NCI-H1436 treated with DMSO at 0.1 percent for 48 hours (cell line): ENCODE results near the gene ACER1.
"Not testable (repeated sequence)": the region's sequence is repeated elsewhere in the genome, so short reads cannot be mapped to it uniquely, and the experiment has no call there.

ENCODE experiments used
- DNase-seq: peaks from one replicate; lab custom pipeline; 2025; lab: John Stamatoyannopoulos, UW

ACER1 gene

DNA sequence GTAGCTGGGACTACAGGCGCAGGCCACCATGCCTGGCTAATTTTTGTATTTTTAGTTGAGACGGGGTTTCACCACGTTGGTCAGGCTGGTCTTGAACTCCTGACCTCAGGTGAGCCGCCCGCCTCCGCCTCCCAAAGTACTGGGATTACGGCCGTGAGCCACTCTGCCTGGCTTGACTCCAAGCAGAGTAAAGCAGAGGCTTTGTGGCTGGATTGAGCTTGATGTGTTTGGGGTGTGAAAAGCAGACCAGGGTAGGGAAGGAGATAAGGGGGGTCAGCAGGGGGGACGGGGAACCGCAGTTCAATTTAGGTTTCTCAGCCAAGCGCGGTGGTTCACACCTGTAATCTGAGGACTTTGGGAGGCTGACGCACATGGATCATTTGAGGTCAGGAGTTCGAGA lies 23.8 kb upstream of the ACER1 start:
- DNase-seq: no peak

DNA sequence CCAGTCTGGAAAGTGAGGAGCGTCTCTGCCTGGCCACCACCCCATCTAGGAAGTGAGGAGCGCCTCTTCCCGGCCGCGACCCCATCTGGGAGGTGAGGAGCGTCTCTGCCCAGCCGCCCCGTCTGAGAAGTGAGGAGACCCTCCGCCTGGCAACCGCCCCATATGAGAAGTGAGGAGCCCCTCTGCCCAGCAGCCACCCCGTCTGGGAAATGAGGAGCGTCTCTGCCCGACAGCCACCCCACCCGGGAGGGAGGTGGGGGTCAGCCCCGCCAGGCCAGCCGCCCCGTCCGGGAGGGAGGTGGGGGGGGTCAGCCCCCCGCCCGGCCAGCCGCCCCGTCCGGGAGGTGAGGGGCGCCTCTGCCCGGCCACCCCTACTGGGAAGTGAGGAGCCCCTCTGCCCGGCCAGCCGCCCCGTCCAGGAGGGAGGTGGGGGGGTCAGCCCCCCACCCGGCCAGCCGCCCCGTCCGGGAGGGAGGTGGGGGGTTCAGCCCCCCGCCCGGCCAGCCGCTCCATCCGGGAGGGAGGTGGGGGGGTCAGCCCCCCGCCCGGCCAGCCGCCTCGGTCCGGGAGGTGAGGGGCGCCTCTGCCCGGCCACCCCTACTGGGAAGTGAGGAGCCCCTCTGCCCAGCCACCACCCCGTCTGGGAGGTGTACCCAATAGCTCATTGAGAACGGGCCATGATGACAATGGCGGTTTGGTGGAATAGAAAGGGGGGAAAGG lies 22.1 kb upstream of the ACER1 start:
- DNase-seq: not testable (repeated sequence)

DNA sequence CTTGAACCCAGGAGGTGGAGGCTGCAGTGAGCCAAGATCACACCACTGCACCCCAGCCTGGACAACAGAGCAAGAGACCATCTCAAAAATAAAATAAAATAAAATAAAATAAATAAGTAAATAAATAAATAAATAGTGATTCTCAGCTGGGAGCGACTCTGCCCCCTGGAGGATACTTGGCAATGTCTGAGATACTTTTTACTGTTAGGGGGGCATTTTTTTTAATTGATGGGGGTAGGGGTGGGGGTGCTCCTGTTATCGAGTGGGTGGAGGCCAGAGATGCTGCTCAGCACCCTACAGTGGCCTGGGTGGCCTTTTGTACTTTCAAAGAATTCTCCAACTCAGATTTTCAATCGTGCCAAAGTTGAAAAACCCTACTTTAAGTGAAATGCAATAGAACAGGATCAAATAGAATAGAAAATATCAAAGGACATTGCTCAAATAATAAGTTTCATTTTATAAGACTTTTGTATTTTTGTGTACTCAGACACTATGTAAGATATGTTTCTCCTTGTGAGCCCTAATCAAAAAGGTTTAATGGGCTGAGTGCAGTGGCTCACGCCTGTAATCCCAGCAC lies 20.8 kb upstream of the ACER1 start:
- no peak for DNase-seq

DNA sequence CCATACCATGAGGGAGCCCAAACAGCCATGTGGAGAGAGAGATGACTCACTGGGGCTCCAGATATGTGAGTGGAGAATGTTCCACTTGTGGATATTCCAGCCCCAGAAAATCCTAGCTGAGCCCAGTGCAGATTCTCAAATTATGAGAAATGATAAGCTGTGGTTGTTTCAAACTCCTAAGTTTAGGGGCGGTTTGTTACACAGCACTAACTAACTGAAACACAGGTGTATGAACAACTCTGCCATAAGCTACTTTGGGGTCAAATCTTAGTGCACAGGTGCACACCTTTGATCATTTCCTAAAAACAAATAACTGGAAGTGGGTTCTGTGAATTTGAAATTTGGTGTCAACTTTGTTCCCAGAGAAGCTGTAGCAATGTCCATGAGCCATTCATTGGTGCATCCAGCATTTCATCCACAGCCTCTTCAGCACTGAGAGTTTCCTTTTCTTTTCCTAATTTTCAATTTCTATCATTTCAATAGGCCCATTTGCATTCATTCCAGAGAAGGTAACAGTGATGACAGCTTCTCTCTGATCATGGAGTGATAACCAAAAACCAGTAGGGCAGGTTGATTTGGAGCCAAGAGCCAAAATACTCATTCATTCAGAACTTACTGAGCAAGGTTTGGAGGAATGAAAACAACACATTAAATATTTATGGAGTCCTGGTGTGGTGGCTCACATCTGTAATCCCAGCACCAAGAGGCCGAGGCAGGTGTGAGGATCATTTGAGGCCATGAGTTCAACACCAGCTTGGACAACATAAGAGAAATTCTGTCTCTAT lies 19.2 kb upstream of the ACER1 start:
- no peak for DNase-seq

DNA sequence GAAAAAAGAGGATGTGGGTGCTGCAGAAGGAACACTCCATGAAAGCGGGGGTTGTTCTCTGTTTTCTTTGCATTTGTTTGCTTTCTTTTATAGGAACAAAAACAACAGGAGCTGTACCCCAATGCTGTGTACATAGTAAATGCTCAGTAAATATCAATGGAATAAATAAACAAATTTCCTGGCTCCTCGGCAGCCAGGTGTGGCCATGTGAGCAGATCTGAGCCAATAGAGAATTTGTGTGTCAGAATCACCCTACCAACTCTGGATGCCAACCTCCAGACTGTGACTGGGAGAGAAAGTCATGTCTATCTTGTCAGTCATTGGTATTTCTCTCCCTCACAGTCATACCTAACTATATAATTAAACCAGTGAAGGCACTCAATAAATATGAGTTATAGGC lies 17.3 kb upstream of the ACER1 start:
- no peak for DNase-seq

DNA sequence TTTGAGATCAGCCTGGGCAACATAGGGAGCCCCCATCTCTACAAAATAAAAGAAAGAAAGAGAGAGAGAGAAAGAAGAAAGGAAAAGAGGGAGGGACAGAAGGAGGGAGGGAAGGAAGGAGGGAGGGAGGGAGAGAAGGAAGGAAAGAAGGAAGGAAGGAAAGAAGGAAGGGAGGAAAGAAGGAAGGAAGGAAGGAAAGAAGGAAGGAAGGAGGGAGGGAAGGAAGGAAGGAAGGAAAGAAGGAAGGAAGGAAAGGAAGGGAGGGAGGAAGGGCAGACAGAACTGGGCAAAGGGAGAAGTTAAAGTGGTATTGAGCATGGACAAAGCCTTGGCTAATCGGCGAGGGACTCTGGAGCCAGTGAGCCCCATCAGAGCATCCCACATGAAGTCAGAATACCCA lies 15.9 kb upstream of the ACER1 start:
- DNase-seq: not testable (repeated sequence)

DNA sequence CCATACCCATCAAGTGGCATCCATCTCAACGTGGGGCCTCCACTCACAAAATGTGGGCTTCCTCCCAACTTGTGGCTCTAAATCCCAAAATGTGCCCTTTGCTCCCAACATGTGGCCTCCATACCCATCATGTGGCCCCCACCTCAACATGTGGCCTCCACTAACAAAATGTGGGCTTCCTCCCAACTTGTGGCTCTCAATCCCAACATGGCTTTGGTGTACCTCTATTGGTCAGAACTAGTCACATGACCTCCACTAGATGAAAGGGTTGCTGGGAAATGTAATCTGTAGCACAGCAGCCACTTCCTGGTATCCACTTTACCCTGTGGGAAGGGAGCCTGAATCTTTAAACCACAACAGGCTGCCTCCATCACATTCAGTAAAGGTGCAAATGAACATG lies 10.1 kb upstream of the ACER1 start:
- no peak for DNase-seq

DNA sequence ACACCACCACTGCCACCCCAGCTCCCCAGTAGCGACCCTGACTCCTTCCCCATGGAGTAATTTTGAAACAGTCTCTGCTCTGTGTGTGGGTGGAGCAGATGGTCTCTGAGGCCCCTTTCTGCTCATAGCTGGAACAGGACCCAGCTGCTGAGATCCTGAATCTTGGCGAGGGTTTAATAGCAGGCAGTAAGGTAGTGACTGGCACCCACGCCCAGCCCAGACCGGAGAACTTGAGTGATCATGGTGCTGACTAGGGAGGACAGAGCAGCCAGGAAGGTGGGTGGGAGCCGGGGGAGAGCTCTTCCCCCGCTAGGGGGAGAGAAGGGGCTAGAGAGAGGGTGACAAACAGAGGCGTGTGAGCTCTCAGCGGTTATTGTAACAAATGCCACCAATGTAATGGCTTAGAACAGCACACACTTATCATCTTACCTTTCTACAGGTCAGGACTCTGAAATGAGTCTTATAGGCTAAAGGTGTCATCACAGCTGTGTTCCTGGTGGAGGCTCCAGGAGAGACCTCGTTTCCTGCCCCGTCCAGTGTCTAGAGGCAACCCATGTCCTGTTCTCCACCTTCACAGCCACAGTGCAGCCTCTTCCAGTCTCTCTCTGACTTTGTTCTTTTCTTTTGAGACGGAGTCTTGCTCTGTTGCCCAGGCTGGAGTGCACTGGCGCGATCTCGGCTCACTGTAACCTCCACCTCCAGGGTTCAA lies 7.2 kb upstream of the ACER1 start:
- DNase-seq: no peak

DNA sequence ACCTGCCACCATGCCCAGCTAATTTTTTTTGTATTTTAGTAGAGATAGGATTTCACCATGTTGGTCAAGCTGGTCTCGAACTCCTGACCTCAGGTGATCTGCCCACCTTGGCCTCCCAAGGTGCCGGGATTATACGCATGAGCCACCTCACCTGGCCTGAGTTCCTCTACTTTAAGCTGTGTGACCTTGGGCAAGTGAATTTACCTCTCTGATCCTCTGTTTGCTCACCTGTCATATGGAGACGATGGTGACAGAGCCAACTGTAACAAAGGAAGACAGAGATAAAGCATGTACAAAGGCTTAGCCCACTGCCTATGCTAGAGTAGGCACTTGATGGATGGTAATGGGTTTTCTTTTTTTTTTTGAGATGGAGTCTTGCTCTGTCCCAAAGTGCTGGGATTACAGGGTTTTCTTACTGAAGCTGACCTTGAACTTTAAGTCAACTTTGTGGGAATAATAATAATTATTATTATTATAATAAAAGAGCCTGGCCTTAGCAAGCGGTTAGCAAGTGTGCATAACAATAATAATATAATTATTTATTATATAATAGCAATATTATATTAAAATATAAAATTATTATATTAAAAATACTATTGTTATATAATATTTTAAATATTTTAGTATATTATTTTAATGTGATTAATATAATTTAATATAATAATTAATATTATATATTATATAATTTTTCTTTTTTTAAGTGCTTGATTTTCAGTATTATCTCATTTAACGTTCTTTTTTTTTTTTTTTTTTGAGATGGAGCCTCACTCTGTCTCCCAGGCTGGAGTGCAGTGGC lies 1.3 kb upstream of the ACER1 start:
- no peak for DNase-seq

DNA sequence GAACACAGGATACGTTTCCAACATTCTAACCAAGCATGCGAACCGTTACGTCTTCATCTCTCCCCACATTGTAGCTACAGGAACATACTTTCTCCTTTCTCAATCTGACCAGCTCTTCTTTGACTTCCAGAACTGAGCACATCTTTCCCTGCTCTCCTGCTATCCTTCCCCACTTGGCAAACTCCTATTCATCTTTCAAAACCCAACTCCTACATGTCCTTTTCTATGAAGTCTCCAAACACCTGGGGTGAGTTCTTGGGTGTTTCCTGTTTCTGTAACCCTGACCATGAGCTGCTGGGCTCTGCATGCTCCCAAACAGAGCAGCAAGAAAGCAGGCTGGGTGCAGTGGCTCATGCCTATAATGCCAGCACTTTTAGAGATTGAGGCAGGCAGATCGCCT lies 6.6 kb downstream of the ACER1 start:
- no peak for DNase-seq

DNA sequence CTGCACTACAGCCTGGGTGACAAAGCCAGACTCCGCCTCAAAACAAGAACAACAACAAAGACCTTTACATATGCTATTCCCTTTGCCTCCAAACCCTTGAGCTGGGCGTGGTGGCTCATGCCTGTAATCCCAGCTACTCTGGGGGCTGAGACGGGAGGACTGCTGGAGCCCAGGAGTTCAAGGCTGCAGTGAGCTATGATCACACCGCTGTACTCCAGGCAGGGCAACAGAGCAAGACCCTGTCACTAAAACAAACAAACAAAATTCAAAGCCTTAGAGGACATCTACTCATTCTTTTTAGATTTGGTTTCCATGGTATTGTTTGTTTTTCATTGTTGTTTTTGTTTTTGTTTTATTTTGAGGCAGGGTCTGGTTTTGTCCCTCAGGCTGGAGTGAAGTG lies 7.8 kb downstream of the ACER1 start:
- no peak for DNase-seq

DNA sequence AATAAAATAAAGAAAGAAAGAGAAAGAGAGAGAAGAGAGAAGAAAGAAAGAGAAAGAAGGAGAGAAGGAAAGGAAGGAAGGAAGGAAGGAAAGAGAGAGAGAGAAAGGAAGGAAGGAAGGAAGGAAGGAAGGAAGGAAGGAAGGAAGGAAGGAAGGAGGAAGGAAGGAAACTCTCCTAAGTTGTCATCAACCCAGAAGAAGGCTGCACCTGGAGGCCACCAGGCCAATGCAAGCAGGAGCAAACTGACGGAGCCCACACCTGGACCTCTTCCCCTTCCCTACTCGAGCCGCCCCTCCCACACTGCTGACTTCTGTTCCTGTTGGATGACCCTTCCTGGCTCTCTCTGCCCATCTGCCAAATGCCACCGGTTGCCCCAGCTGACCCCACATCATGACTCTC lies 8.7 kb downstream of the ACER1 start:
- no peak for DNase-seq

DNA sequence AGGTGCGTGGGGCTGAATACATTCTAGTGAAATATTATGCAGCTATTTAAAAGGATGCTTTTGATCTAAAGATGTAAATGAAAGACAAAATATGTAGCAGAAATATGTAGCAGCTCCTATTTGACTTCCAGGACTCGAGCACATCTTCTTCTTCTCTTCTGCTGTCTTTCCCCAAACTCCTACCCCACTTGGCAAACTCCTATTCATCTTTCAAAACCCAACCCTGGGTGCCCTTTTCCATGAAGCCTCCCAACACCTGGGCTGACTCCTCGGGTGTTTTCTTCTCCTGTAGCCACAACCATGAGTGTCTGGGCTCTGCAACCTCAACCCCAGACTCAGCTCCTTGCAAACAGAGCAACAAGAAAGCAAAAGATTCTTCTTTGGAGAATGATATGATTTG lies 11.1 kb downstream of the ACER1 start:
- no peak for DNase-seq

DNA sequence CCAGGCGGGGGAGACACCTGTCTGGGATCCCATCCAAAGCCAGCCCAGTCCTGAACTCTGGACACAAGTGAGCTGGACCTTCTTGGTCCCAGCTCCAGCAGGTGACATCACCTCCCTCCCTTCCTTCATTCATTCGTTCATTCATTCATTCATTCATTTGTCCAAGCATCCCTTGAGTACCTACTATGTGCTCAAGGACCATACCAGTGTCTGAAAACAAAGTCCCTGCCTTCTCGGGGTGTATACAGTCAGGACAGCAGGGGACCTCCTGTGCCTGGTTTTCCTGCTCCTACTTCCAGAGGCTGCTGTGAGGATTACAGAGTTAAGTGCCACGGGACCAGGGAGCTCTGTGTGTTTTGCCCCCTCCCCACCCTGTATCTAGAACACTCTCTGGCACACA lies 14.0 kb downstream of the ACER1 start:
- DNase-seq: no peak

DNA sequence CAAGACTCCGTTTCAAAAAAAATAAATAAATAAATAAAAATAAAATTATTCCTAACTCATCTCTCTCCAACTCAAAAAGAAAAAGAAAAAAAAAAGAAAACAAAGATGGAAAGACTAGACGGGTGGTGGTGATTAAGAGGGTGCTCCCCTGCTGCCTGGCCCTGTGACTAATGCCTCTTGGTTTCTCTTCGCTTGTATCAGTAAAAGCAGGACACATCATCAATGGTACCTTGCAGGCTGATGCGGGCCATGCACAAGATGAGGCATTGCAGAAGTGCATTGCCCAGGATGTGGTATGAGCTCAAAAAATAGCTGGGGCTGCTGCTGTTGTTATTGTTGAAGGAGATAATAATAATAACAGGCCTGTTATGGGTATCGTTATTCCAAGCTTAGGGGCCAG lies 14.6 kb downstream of the ACER1 start:
- no peak for DNase-seq

DNA sequence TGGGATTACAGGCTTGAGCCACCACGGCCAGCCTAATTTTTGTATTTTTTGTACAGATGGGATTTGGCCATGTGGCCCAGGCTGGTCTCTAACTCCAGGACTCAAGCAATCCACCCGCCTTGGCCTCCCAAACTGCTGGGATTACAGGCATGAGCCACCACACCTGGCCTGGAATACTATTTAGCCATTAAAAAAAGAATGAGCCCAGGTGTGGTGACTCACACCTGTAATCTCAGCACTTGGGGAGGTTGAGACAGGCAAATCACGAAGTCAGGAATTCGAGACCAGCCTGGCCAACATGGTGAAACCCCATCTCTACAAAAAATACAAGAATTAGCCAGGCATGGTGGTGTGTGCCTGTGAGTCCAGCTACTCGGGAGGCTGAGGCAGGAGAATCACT lies 17.8 kb downstream of the ACER1 start:
- DNase-seq: not testable (repeated sequence)

DNA sequence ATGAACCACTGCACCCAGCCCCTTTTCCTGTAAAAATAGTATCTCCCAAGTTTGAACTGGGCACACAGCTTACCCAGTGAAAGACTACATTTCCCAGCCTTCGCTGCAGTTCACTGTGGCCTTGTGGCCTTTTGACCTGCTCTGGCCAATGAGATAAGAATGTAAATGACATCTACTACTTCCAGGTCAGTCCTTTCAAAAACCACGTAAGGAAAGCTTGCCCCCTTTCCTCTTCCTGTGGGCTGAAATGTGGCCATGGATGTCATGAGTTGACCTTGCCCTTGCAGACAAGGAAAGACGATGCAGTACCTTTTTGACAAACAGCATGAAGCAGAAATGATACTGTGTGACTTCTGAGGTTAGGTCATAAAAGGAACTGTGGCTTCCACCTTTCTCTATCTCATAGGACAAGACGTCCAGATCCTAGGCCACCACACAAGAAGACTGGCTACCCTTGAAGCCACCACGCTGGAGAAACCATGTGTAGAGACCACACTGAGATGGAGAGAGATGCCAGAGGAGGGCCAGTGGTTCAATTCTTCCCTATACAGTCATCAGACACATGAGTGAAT lies 19.9 kb downstream of the ACER1 start:
- DNase-seq: no peak

DNA sequence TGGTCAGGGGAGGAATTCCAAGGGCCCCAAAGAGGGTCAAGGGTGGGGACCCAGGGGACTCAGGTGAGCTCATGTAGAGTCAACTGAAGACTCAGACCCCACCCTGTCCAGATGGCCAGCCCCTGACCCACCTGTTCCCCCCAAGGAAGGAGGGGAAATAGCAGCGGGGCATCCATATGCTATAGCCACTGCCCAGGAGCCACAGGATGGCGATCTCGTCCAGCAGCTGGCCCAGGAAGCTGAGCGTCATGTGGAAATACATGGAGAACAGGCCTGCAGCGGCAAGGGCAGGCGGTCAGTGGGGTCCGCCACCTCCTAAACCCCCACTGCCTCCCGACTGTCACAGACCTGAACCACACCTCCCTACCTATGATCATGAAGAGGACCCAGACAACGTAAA lies 21.4 kb downstream of the ACER1 start:
- DNase-seq: no peak

DNA sequence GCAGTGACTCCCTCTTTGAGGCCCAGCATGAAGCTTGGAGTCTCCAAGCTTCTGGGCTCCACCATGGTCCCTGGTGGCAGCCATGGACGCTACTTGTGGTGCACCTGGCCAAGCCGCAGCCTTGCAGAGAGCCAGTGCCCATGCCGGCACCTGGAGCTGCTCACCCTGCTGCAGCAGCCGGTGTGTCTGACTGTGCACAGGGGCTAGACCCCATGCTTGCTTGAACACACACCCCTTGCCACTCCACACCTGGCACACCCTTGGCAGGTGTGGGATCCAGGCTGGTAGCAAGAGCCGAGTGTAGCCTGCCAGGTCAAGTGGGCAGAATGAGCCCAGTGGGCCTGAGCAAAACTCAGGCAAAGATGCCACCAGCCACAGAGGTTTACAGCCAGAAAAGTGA lies 35.0 kb downstream of the ACER1 start:
- DNase-seq: no peak

DNA sequence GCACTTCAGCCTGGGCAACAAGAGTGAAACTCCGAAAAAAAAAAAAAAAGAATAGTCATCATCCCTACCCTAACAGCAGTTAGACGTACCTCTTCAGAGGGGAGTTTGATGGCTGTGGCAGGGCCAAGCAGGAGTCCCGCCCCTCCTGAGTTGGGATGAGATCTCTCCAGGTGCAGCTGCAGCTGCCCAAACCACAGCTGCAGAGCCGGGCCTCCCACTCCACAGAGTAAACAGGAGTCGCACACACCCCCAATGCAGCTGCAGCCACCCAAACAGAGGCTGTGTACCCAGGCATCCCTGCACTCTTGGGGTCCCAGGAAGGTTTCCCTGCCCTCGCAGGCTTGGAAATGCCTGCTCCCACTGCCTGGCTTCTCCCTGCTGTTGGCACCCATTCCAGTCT lies 36.2 kb downstream of the ACER1 start:
- DNase-seq: no peak

DNA sequence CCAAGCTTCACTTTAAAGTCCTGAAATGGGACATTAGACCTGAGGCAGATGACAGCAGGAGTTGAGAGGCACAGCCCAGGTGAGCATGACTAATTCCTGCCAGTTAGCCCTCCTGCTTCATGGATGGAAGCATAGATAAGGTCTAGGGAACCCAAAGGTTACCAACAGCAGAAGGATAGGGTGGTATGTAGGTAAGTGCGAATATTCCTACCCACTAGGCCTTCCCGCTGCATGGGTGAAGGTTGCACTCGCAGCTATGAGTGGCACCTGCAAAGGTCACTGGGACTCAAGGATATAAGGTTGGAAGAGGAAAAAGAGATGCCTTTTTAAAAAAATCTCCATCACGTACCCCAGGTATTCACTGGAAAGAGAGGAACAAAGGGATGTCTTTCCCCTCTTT lies 41.4 kb downstream of the ACER1 start:
- DNase-seq: no peak

DNA sequence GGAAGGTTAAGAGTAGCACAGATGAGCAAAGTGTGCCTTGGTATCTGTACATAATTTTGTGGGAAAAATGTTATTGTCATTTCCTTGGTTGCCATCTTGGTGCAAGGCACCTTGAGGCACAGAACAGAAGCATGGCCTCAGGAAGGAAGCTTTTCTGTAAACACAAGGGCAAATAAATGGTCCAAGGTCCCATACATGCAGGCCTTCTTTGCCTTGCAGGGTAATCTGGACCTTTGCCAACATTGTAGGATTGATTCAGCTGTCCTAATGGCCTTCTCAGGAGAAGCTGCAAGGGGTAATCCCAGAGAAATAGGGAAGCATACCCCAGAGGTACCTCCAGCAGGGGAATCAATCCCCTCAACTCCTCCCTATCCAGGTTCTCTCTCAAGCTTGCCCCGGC lies 44.7 kb downstream of the ACER1 start:
- no peak for DNase-seq
